K562 (cell line): ENCODE data around the gene SLC25A1. TPM values are rescaled to one million over a fixed set of nuclear protein-coding genes. Genes with fewer than 3 reads are reported as not detected.
A peak's percentile ranks its signal among the peaks of the same experiment; 100 is the strongest.

Source experiments
- CEBPB ChIP-seq: fragments of 450-650 bp; IDR thresholded peaks from 2 replicates; pipeline ENCODE4 v1.6.1; 2016; ENCODE audit warnings: missing genetic modification characterization, missing compliant biosample characterization
- E2F3 ChIP-seq: fragments of 250-450 bp; sonication (Bioruptor Pico); IDR thresholded peaks from 2 replicates; pipeline ENCODE4 v1.4.0; 2020; ENCODE audit warnings: mild to moderate bottlenecking
- ETV5 ChIP-seq: sonication (generic); formaldehyde crosslinking; IDR thresholded peaks from 2 replicates; pipeline ENCODE4 v1.4.0; 2020; ENCODE audit warnings: low read depth, mild to moderate bottlenecking, missing genetic modification reagents
- FOXA3 ChIP-seq, 2 experiments: fragments of 450-650 bp in 1 of 2; sonication (generic) in 1 of 2; formaldehyde crosslinking; IDR thresholded peaks in 1 of 2; conservative IDR thresholded peaks in 1 of 2; 2 replicates each; pipeline versions ENCODE4 v1.4.0 to v1.8.0; 2020 to 2022; ENCODE audit warnings: mild to moderate bottlenecking in 2 of 2, missing genetic modification reagents in 1 of 2
- HEY1 ChIP-seq: fragments of 250-450 bp; sonication (Bioruptor Pico); IDR thresholded peaks from 2 replicates; pipeline ENCODE4 v1.5.0; 2020; ENCODE audit warnings: mild to moderate bottlenecking, moderate library complexity, borderline replicate concordance
- HINFP ChIP-seq: fragments of 450-650 bp; conservative IDR thresholded peaks from 2 replicates; pipeline ENCODE4 v1.6.1; 2016; ENCODE audit warnings: missing genetic modification characterization, low read depth, mild to moderate bottlenecking, control low read depth, missing compliant biosample characterization
- MTA3 ChIP-seq: fragments of 450-650 bp; formaldehyde crosslinking; IDR thresholded peaks from 2 replicates; pipeline ENCODE4 v1.6.1; 2017; ENCODE audit warnings: mild to moderate bottlenecking, borderline replicate concordance
- ZBTB1 ChIP-seq: sonication (generic); formaldehyde crosslinking; IDR thresholded peaks from 2 replicates; pipeline ENCODE4 v1.8.1; 2023; ENCODE audit warnings: missing genetic modification reagents, low read depth, mild to moderate bottlenecking, borderline replicate concordance
- ZNF124 ChIP-seq: sonication (generic); formaldehyde crosslinking; IDR thresholded peaks from 2 replicates; pipeline ENCODE4 v1.8.1; 2022; ENCODE audit warnings: missing genetic modification reagents
- ZNF280B ChIP-seq: fragments of 250-450 bp; sonication (Bioruptor Pico); IDR thresholded peaks from 2 replicates; pipeline ENCODE4 v1.5.1; 2021; ENCODE audit warnings: mild to moderate bottlenecking
- ZNF282 ChIP-seq: sonication (generic); formaldehyde crosslinking; IDR thresholded peaks from 2 replicates; pipeline ENCODE4 v1.8.1; 2023; ENCODE audit warnings: missing genetic modification reagents
- ZNF778 ChIP-seq: fragments of 450-650 bp; formaldehyde crosslinking; IDR thresholded peaks from 2 replicates; pipeline ENCODE4 v1.4.0; 2020; ENCODE audit warnings: mild to moderate bottlenecking, moderate library complexity
- ZNF79 ChIP-seq: fragments of 250-450 bp; sonication (Bioruptor Pico); IDR thresholded peaks from 2 replicates; pipeline ENCODE4 v1.4.0; 2020; ENCODE audit warnings: low read depth, mild to moderate bottlenecking, moderate library complexity
- polyA plus RNA-seq, 8 experiments: library from polyadenylated mRNA; depleted of rRNA in 4 of 8; stranded (reverse) in 5 of 8; unstranded in 3 of 8; fragments of >200 nt; fragmentation: Nextera tagmentation in 2 of 8; fragmentation: Illumina TruSeq in 1 of 8; extraction: Ambion mirVana in 2 of 8; extraction: Trizol in 1 of 8; gene quantifications; 2 replicates each; pipeline versions ENCODE4 v1.2.1 to v1.2.3, GENCODE V29; 2011 to 2014; ENCODE audit warnings: inconsistent platforms in 1 of 8, missing spikeins in 1 of 8
- total RNA-seq, 7 experiments: library from RNA; depleted of rRNA in 6 of 7; stranded (reverse); fragments of >200 nt in 6 of 7; fragmentation: Illumina TruSeq in 2 of 7; extraction: Trizol in 2 of 7; gene quantifications; 2 replicates each; pipeline versions ENCODE4 v1.2.1 to v1.2.3, GENCODE V29; 2011 to 2021; ENCODE audit warnings: low replicate concordance in 1 of 7
- TF ChIP-seq, protein P1 (sequence below): fragments of 450-650 bp; IDR thresholded peaks from 2 replicates; pipeline ENCODE4 v1.6.1; 2017; ENCODE audit warnings: mild to moderate bottlenecking, moderate library complexity

SLC25A1 gene
- total and polyA plus RNA-seq, 9 of the 15 experiments (the other 6 are each of a cell fraction or from before 2014, with no cell fraction given): 11.0 to 408 (median 110) TPM

- TF ChIP-seq FOXA3 (CRISPR knock-in tag; conservative IDR thresholded peaks at IDR 0.05 in 1 of 2, IDR thresholded peaks at IDR 0.05 in 1 of 2): peak in 1 of 2 experiments; percentile 83; a peak in 1 of 4 replicates
- no peak for TF ChIP-seq MTA3
- no peak for TF ChIP-seq HINFP (tag)
- no peak for TF ChIP-seq ETV5 (CRISPR knock-in tag)
- TF ChIP-seq ZNF124 (CRISPR knock-in tag): no peak
- no peak for TF ChIP-seq ZNF280B (CRISPR knock-in tag)
- TF ChIP-seq ZNF282 (CRISPR knock-in tag): no peak
- TF ChIP-seq CEBPB (tag): no peak
- TF ChIP-seq ZNF778: no peak
- TF ChIP-seq E2F3 (CRISPR knock-in tag): peak; percentile 68; the same call in 1 of the 2 replicates
- TF ChIP-seq HEY1 (CRISPR knock-in tag): no peak
- TF ChIP-seq ZNF79 (CRISPR knock-in tag): no peak
- TF ChIP-seq, protein P1, sequence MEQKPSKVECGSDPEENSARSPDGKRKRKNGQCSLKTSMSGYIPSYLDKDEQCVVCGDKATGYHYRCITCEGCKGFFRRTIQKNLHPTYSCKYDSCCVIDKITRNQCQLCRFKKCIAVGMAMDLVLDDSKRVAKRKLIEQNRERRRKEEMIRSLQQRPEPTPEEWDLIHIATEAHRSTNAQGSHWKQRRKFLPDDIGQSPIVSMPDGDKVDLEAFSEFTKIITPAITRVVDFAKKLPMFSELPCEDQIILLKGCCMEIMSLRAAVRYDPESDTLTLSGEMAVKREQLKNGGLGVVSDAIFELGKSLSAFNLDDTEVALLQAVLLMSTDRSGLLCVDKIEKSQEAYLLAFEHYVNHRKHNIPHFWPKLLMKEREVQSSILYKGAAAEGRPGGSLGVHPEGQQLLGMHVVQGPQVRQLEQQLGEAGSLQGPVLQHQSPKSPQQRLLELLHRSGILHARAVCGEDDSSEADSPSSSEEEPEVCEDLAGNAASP: no peak
- TF ChIP-seq ZBTB1 (CRISPR knock-in tag): peak; percentile 56; the same call in 1 of the 2 replicates
Measured at GRCh38 chr22:19218541-19219233, 40.2 kb upstream of the SLC25A1 start (continued).
